ENCODE data around the gene ZSWIM3.
"Not testable (repeated sequence)": the region's sequence is repeated elsewhere in the genome, so short reads cannot be mapped to it uniquely, and the experiment has no call there.

ZSWIM3 gene

DNA sequence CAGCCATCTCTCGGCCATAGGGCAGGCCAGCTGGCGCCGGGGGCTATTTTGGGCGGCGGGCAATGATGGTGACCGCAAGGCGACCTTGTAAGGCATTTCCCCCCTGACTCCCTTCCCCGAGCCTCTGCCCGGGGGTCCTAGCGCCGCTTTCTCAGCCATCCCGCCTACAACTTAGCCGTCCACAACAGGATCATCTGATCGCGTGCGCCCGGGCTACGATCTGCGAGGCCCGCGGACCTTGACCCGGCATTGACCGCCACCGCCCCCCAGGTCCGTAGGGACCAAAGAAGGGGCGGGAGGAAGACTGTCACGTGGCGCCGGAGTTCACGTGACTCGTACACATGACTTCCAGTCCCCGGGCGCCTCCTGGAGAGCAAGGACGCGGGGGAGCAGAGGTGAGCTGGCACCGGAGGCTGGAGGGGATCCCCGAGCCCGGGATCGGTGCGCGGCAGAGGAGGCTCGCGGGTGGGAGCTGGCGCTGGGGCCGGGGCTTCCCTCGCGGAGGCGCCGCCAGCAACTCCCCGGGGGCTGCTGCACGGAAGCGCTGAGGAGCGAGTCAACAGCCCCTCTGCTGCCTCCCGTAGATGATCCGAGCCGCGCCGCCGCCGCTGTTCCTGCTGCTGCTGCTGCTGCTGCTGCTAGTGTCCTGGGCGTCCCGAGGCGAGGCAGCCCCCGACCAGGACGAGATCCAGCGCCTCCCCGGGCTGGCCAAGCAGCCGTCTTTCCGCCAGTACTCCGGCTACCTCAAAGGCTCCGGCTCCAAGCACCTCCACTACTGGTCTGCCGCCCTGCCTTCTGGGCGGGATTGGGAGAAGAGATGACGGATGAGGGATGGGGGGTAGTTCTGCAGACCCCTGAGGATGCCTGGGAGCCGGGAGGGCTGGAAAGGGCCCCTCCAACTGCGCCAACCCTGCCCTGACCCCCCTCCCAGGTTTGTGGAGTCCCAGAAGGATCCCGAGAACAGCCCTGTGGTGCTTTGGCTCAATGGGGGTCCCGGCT, 33.9 kb downstream of the ZSWIM3 start, which contains the start of the genes CTSA and NEURL2:
Gene CTSA, plus strand, starts transcription at position 351 of the 999 bp plus-strand sequence. Its CDS starts 234 bp downstream, at position 585.
Gene NEURL2, minus strand, starts transcription at position 224 of the 999 bp plus-strand sequence. Its CDS starts 217 bp downstream, at position 7.
- peak; percentile 84 for DNase-seq

DNA sequence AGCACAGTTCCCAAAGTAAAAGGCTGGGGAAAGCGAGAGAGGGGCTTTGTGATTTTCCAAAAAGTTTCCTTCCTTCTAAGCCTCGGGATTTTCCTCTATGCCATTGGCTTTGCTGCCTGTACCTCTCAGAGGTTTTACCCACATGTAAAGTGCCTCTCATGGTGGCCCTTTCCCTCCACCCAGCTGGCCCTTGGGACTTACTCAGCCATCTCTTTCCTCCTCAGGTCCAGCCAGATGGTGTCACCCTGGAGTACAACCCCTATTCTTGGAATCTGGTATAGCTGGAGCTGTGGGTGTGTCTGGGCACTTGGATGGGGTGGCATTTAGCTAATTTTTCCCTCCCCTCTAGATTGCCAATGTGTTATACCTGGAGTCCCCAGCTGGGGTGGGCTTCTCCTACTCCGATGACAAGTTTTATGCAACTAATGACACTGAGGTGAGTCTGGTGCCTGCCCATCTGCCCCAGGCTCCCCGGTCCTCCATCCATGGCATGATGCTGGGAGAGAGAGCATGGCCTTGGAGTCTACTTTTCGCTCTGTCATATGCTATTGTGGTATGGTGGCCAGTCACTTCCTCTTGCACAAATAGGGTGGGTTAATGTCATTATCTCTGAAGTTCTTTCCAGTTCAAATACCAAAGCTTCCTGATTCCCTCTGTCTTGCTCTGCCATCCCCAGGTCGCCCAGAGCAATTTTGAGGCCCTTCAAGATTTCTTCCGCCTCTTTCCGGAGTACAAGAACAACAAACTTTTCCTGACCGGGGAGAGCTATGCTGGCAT, 34.8 kb downstream of the ZSWIM3 start:
- no peak for DNase-seq

DNA sequence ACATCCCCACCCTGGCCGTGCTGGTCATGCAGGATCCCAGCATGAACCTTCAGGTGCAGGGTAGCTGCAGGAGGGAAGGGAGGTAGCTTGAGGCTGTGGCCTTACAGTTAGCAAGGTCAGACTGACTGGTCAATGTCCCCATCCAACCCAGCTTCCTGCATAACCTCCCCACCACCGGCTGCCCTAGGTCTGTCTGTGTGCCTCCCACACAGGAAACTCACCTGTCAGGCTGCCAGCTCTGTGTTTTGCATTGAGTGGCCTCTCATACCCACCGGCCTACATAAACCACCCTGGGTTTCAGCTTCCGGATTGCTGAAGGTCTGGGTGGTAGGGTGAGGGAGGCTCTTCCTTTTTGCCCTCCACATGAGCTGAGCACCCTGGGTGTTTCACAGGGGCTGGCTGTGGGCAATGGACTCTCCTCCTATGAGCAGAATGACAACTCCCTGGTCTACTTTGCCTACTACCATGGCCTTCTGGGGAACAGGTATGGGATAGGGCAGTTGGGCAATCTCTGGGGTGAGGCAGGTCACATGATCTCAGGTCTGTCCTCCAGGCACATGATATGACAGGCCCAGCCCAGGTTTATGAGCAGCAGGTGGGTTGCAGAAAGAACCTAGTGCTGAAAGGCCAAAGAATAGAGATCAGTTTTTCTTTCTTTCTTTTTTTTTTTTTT, 35.5 kb downstream of the ZSWIM3 start:
- no peak for DNase-seq

DNA sequence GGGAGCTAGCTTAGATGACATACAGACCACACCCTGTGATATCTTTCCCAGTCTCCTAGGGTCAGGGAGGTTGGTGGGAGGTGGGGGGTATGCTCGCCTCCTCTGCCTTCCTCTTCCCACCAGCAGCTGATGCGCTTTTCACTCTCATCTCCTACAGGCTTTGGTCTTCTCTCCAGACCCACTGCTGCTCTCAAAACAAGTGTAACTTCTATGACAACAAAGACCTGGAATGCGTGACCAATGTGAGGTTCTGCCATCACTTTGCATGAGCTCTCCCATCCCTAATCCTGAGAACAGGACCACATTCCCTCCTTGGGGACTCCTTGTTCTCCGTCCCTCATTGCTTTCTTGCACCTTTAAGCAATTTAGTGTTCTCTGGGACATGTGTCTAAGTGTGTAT, 36.4 kb downstream of the ZSWIM3 start:
- no peak for DNase-seq

DNA sequence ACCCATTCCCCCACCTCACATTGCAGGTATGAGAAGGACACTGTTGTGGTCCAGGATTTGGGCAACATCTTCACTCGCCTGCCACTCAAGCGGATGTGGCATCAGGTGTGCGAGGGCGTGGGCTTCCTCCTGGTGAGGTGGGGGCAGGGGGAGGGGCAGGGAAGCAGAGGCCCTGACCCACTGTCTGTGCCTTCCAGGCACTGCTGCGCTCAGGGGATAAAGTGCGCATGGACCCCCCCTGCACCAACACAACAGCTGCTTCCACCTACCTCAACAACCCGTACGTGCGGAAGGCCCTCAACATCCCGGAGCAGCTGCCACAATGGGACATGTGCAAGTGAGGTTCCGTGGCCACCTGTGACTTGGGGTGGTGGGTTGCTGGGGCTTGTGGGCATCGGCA, 37.4 kb downstream of the ZSWIM3 start:
- DNase-seq = no peak

DNA sequence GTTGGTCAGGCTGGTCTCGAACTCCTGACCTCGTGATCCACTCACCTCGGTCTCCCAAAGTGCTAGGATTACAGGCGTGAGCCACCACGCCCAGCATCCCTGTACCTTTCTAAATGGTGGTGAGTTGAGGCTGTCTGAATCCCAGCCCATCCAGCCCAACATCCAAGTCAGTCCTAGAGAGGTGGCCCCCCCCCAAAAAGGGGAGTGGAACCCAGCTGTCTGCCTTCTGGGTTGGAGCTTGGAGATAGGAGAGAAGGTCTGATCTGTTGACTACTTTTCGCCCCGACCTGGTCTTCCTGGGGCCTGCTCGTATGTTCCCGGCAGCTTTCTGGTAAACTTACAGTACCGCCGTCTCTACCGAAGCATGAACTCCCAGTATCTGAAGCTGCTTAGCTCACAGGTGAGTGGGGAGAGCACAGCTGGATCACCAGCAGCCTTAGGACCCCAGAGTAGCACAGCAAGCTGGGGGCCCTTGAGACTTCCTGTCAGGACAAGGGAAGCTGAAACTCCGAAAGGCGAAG, 39.3 kb downstream of the ZSWIM3 start:
- DNase-seq = no peak

DNA sequence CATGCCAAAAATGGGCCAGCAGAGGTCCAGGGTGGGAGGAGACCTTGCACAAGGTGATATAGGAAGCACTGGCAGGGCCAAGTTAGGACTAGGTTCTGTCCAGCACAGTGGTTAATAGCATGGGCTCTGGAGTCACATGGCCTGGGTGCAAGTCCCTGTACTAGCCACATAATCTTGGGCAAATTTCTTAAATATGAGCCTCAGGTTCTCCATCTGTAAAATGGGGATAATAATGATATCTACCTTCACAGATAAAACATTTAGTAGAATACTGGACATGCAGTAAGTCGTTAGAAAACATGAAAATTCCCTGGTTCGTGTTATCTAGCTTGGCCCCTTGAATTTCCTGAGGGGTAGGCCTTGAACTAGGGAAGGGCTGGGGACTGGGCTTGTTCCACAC, 39.9 kb downstream of the ZSWIM3 start:
- DNase-seq = no peak

DNA sequence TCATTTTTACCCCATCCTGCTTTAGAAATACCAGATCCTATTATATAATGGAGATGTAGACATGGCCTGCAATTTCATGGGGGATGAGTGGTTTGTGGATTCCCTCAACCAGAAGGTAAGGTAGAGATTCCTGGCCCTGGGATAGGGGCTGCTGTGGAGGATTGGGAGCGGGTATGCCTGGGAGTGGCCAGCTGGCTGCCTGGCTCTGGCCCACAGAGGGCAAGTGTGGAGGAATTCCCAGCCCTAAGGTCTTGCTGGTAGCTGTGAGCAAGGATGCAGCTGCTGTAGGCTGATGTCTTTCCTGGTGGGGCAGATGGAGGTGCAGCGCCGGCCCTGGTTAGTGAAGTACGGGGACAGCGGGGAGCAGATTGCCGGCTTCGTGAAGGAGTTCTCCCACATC, 40.3 kb downstream of the ZSWIM3 start:
- no peak for DNase-seq

DNA sequence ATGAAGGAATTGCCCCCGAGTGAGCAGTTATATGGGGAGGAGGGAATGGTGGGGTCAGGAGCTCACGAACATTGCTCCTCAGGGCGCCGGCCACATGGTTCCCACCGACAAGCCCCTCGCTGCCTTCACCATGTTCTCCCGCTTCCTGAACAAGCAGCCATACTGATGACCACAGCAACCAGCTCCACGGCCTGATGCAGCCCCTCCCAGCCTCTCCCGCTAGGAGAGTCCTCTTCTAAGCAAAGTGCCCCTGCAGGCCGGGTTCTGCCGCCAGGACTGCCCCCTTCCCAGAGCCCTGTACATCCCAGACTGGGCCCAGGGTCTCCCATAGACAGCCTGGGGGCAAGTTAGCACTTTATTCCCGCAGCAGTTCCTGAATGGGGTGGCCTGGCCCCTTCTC, 40.9 kb downstream of the ZSWIM3 start:
- no peak for DNase-seq

DNA sequence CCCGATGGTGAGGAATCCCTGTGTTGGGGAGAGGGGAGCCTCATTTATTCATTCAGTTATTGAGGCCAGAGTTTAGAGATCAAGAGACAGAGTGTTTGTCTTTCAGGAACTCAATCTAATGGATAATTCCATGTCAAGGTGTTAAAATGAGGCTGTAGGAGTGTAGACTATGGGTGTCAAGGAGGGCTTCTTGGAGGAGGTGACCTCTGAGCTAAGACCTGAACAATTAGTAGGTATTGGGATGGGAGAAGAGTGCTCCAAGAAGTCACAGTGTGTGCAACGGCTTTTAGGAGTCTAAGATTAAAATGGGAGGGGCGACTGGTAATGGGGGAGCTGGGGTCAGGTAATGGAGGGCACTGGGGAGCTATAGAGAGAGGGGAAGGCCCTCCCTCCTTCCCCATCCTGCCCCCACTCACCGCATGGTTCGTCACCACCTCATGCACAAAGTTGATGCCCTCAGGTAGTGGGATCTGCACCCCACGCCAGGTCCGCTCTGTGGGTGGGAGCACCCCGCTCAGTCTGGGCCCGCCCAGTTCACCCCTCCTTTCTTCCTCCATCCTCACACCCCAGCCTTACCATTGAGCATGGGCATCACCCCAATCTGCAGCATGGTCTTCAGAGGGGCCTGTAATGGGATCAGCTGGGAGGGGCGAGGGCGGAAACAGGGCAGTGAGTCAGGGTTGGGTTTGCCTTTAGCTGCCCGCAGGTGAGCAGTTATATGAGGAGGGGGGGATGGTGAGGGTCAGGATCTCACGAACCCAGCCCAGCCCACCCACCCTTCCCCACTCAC, 41.8 kb downstream of the ZSWIM3 start:
- DNase-seq = no peak

DNA sequence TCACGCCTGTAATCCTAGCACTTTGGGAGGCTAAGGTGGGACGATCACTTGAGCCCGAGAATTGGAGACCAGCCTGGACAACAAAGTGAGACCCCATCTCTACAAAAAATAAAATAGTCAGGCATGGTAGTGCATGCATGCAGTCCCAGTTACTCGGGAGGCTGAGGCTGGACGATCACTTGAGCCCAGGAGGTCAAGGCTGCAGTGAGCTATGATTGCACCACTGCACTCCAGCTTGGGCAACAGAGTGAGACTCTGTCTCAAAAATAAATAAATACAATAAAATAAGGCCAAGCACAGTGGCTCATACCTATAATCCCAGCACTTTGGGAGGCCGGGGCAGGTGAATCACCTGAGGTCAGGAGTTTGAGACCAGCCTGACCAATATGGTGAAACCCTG, 43.9 kb downstream of the ZSWIM3 start:
- not testable (repeated sequence) for DNase-seq

DNA sequence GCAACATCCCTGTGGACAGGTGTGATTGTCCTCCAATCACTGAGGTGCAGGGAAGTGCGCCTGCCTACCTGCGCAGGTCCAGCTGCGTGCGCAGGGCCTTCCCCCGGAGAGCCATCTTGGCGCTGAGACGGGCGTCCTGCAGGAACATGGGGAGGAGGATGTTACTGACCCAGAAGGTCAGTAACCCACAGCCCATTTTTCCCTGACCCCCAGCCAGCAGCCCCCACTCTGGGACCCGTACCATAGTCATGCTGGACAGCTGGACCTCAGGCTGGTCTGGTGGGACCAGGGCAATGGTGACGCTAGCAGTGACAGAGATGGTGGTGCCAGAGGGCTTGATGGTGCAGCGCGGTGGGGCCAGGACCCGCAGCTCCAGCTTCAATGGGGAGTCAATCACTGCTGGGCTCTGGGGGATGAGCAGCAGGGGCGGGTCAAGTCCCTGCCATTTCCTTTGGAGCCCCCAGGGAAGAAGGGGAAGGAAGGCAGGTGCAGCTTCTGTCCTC, 44.8 kb downstream of the ZSWIM3 start:
- no peak for DNase-seq

DNA sequence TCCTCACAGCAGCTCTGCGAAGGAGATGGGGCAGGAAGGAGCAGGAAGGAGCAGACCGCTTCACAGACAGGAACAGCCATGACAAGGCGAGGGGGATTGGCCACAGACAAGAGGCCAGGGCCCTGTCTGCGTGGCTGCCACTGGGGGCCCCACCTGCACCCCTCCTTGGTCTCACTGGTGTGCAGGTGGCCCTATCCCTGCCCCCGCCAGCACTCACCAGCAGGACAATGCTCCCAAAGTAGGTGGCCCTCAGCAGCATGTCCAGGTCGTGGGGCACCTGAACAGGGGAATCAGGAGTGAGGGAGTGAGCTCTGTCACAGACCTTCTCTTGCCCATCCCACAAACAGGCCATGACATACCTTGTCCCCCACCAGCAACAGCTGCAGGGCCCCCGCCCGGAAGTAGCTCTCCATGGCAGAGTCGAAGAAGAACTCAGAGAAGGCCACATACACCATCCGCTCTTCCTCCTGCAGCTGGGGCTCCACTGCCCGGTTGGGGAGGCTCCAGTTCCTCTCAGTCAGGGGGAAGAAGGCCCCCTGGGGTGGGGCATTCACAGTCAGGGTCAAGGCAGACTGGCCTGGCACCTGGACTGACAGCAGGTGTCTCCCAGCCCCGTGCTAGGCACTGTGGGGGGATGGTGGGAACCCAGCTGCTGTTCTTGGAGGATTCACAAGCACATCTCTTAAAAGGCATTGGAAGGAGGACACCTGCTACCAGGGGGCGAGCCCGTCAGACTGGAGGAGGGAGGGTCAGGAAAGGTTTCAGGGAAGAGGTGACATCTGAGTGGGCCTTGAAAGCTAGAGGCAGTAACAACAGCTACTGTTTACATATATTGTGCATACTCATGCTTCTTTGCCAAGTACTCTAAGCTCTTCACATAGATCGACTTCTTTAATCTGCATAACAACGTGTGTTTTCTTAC, 47.4 kb downstream of the ZSWIM3 start:
- DNase-seq = no peak

DNA sequence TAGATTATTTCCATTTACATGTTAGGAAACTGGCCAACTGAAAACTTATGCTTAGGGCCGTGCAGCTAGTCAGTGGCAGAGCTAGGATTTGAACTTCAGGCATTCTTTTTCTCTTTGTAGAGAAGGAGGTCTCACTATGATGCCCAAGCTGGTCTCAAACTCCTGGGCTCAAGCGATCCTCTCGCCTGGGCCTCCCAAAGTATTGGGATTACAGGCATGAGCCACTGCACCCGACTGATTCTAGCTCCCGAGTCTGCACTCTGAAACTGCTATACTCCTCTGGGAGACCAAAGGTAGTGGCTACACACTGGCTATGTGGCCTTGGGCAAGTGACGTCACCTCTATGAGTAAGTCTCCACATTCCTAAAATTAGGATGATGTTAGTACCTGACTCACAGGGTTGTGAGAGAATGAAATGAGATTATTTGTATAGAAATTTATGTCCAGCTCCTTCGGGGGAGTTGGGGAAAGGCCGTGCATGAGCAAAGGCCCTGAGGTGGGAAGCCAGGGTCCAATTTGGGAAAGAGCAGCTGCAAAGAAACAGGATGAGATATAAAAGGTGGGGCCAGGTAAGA, 48.2 kb downstream of the ZSWIM3 start:
- DNase-seq = no peak

DNA sequence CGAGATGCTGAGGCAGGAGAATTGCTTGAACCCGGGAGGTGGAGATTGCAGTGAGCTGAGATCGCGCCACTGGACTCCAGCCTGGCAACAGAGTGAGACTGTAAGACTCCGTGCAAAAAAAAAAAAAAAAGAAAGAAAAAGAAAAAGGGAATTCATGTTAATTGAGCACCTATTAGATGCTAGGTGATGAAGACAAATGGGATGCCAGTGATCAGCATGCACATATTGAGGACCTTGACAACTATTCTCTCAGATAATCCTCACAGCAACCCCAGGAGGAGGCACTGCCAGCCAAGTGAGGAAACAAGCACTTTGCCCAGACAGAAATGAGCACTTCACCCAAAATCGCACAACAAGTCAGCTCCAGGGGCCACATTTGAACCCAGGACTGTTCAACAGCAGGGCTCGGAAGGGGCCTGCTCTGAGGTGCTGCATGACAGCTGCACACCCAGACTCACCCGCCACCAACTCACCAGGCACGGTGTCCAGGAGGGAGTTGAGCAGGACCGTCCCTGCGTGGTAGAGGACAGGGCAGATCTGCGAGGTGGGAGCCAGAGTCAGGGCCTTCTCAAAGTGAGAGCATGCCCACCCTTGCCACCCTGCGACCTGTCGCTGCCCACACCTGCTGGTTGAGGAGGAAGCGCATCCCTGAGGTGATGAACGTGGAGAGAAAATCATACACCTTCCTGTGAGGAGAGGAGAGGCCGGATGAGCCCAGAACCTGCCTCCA, 50.0 kb downstream of the ZSWIM3 start:
- DNase-seq = no peak

DNA sequence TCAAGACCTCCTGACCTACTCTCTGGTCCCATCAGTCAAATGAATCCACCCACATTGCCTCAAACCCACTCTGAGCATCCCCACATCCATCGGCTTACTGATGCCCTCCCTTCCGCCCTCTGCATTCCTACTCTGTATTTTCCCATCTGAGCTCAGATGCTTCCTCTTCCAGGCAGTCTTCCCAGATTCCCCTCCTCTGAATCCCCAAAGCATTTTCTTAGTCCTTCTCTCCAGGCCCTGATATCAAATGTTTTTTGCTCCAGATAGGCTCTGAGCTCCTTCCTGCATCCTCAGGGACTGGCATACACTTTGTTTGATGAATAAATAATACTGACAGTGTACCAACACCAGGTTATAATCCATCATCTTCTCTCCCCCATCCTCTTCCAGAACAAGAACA, 50.7 kb downstream of the ZSWIM3 start:
- DNase-seq = no peak

DNA sequence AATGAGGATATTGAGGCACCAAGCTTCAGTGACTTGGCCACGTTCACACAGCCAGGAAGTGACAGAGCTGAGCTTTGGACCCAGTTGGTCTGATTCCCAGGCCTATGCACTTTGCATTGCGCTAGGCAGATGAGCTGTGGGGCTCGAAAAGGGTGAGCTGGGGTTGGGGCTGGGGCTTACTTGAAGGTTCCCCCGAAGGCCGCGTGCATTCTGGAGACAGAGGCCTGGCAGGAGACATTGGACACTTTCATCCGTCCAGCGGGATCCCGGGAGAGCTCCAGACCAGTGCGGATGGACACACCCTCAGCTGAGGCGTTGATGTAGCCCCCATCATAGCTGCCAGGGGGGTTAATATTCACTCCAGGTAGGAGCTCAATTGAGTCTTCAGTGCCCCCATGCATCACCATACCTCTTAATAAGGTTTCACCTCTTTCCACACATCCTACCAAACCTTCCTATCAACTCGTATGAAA, 52.0 kb downstream of the ZSWIM3 start:
- DNase-seq = no peak

DNA sequence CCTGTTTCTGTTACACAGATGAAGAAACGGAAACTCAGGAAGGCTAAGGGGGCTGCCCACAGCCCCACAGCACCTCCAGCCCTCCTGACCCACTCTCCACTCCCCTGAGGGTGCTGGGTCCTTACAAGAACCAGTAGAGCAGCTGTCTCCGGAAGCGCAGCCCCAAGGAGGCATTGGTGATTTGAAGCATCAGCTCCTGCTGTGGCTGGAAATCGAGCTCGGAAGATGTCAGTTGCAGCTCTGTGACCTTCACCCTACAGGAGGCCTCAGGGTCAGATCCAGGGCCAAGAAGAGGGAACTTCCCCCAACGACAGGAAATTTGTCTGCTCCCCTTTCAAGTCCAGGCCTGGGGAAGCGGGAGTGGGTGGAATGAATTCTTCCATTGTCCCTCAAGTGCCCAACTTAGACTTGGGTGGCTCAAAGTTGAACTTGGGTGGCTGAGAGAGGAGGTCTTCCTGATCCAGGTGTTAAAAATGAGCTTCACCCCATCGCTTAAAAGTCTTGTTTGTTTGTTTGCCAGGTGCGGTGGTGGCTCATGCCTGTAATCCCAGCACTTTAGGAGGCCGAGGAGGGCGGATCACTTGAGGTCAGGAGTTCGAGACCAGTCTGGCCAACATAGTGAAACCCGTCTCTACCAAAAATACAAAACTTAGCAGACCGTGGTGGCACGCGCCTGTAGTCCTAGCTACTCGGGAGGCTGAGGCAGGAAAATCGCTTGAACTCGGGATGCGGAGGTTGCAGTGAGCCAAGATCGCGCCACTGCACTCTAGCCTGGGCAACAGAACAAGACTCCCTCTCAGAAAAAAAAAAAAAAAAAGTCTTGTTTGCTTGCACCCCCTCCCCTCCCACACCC, 52.6 kb downstream of the ZSWIM3 start:
- no peak for DNase-seq
